ENCODE data around the gene TK2. TPM values are rescaled to one million over a fixed set of nuclear protein-coding genes. Genes with fewer than 3 reads are reported as not detected.
"Not testable (repeated sequence)": the region's sequence is repeated elsewhere in the genome, so short reads cannot be mapped to it uniquely, and the experiment has no call there.

The TK2 gene
- polyA plus RNA-seq, 2 donors = 5.9 to 8.3 TPM

- Histone ChIP-seq H3K36me3 (ENCODE audit: control insufficient read depth in 2 of 2, insufficient read depth in 2 of 2, low read length in 1 of 2) (no peaks in the 10 kb centered on the region), H3K27ac (ENCODE audit: low read depth in 2 of 2, low read length in 1 of 2) (peak overlapping the region; percentile 97 to 99), H3K9me3 (ENCODE audit: control insufficient read depth in 2 of 2, insufficient read depth in 1 of 2, low read depth in 1 of 2, low read length in 1 of 2) (no peaks in the 10 kb centered on the region), H3K27me3 (ENCODE audit: control insufficient read depth in 1 of 2, insufficient read depth in 2 of 2, low read length in 2 of 2) (no peaks in the 10 kb centered on the region), H3K4me1 (ENCODE audit: control insufficient read depth in 2 of 2, insufficient read depth in 2 of 2, low read length in 1 of 2) (peaks cover 8 to 42% of the 10 kb centered on the region in 2 donors), H3K4me3 (ENCODE audit: low read depth in 1 of 2, low read length in 2 of 2) (no peak overlapping the region)
- WGBS, 2 donors = 18 to 22% methylated on average over 8 of the region's 8 CpGs
Observed at GRCh38 chr16:66516509-66516807, 33.5 kb downstream of the TK2 start.

GRCh38 chr16:66515596-66516508, 34.1 kb downstream of the TK2 start:
- WGBS, 2 donors = 62 to 64% methylated on average over 12 of the region's 12 CpGs
- Histone ChIP-seq H3K4me1 (ENCODE audit: control insufficient read depth in 2 of 2, insufficient read depth in 2 of 2, low read length in 1 of 2) (peaks cover 10 to 42% of the 10 kb centered on the region in 2 donors), H3K4me3 (ENCODE audit: low read depth in 1 of 2, low read length in 2 of 2) (no peak overlapping the region), H3K27me3 (ENCODE audit: control insufficient read depth in 1 of 2, insufficient read depth in 2 of 2, low read length in 2 of 2) (no peaks in the 10 kb centered on the region), H3K9me3 (ENCODE audit: control insufficient read depth in 2 of 2, insufficient read depth in 1 of 2, low read depth in 1 of 2, low read length in 1 of 2) (no peaks in the 10 kb centered on the region), H3K36me3 (ENCODE audit: control insufficient read depth in 2 of 2, insufficient read depth in 2 of 2, low read length in 1 of 2) (no peaks in the 10 kb centered on the region), H3K27ac (ENCODE audit: low read depth in 2 of 2, low read length in 1 of 2) (peak overlapping the region; percentile 97 to 99)

- not testable (repeated sequence) for H3K4me3 ChIP-seq (ENCODE audit: low read depth in 1 of 2, low read length in 2 of 2); H3K9me3 ChIP-seq (ENCODE audit: control insufficient read depth in 2 of 2, insufficient read depth in 1 of 2, low read depth in 1 of 2, low read length in 1 of 2); H3K36me3 ChIP-seq (ENCODE audit: control insufficient read depth in 2 of 2, insufficient read depth in 2 of 2, low read length in 1 of 2); H3K27me3 ChIP-seq (ENCODE audit: control insufficient read depth in 1 of 2, insufficient read depth in 2 of 2, low read length in 2 of 2)
- H3K27ac ChIP-seq (ENCODE audit: low read depth in 2 of 2, low read length in 1 of 2) = peak overlapping the region in 1 of 2 donors; percentile 99
- H3K4me1 ChIP-seq (ENCODE audit: control insufficient read depth in 2 of 2, insufficient read depth in 2 of 2, low read length in 1 of 2) = peaks cover 10 to 43% of the 10 kb centered on the region in 2 donors
- 90 to 95% methylated on average over 9 to 10 of the region's 10 CpGs for WGBS, 2 donors
Observed at GRCh38 chr16:66514980-66515595, 34.8 kb downstream of the TK2 start.

- not testable (repeated sequence) for H3K4me3 ChIP-seq (ENCODE audit: low read depth in 1 of 2, low read length in 2 of 2); H3K36me3 ChIP-seq (ENCODE audit: control insufficient read depth in 2 of 2, insufficient read depth in 2 of 2, low read length in 1 of 2); H3K27me3 ChIP-seq (ENCODE audit: control insufficient read depth in 1 of 2, insufficient read depth in 2 of 2, low read length in 2 of 2); H3K9me3 ChIP-seq (ENCODE audit: control insufficient read depth in 2 of 2, insufficient read depth in 1 of 2, low read depth in 1 of 2, low read length in 1 of 2); H3K27ac ChIP-seq (ENCODE audit: low read depth in 2 of 2, low read length in 1 of 2)
- peaks cover 10 to 41% of the 10 kb centered on the region in 2 donors for H3K4me1 ChIP-seq (ENCODE audit: control insufficient read depth in 2 of 2, insufficient read depth in 2 of 2, low read length in 1 of 2)
- 96 to 99% methylated on average over 10 to 12 of the region's 17 CpGs for WGBS, 2 donors
Observed at GRCh38 chr16:66514391-66514790, 35.5 kb downstream of the TK2 start.

- Histone ChIP-seq H3K4me1 (ENCODE audit: control insufficient read depth in 2 of 2, insufficient read depth in 2 of 2, low read length in 1 of 2) (peaks cover 10 to 47% of the 10 kb centered on the region in 2 donors), H3K27ac (ENCODE audit: low read depth in 2 of 2, low read length in 1 of 2) (peak overlapping the region; percentile 79 to 82), H3K36me3 (ENCODE audit: control insufficient read depth in 2 of 2, insufficient read depth in 2 of 2, low read length in 1 of 2) (no peaks in the 10 kb centered on the region), H3K9me3 (ENCODE audit: control insufficient read depth in 2 of 2, insufficient read depth in 1 of 2, low read depth in 1 of 2, low read length in 1 of 2) (no peaks in the 10 kb centered on the region), H3K4me3 (ENCODE audit: low read depth in 1 of 2, low read length in 2 of 2) (no peak overlapping the region), H3K27me3 (ENCODE audit: control insufficient read depth in 1 of 2, insufficient read depth in 2 of 2, low read length in 2 of 2) (no peaks in the 10 kb centered on the region)
- whole genome bisulfite sequencing, 2 donors = 62 to 68% methylated on average over 8 of the region's 8 CpGs
Observed at GRCh38 chr16:66513111-66513723, 36.7 kb downstream of the TK2 start.

- 77 to 82% methylated on average over 15 of the region's 15 CpGs for WGBS, 2 donors
- H3K4me1 ChIP-seq (ENCODE audit: control insufficient read depth in 2 of 2, insufficient read depth in 2 of 2, low read length in 1 of 2) = peaks cover 7 to 42% of the 10 kb centered on the region in 2 donors
- H3K27ac ChIP-seq (ENCODE audit: low read depth in 2 of 2, low read length in 1 of 2) = peak overlapping the region; percentile 79 to 87
Observed at GRCh38 chr16:66512272-66513110, 37.4 kb downstream of the TK2 start.

GRCh38 chr16:66511602-66512271, 38.2 kb downstream of the TK2 start:
- WGBS, 2 donors = 29 to 50% methylated on average over 13 of the region's 13 CpGs
- Histone ChIP-seq H3K27ac (ENCODE audit: low read depth in 2 of 2, low read length in 1 of 2) (peak overlapping the region; percentile 79 to 87), H3K9me3 (ENCODE audit: control insufficient read depth in 2 of 2, insufficient read depth in 1 of 2, low read depth in 1 of 2, low read length in 1 of 2) (no peaks in the 10 kb centered on the region), H3K36me3 (ENCODE audit: control insufficient read depth in 2 of 2, insufficient read depth in 2 of 2, low read length in 1 of 2) (no peaks in the 10 kb centered on the region), H3K4me1 (ENCODE audit: control insufficient read depth in 2 of 2, insufficient read depth in 2 of 2, low read length in 1 of 2) (peaks cover 4 to 37% of the 10 kb centered on the region in 2 donors), H3K27me3 (ENCODE audit: control insufficient read depth in 1 of 2, insufficient read depth in 2 of 2, low read length in 2 of 2) (no peaks in the 10 kb centered on the region), H3K4me3 (ENCODE audit: low read depth in 1 of 2, low read length in 2 of 2) (no peak overlapping the region)

More at GRCh38 chr16:66512272-66513110, 37.4 kb downstream of the TK2 start:
- no peaks in the 10 kb centered on the region for H3K36me3 ChIP-seq (ENCODE audit: control insufficient read depth in 2 of 2, insufficient read depth in 2 of 2, low read length in 1 of 2)
- H3K4me3 ChIP-seq (ENCODE audit: low read depth in 1 of 2, low read length in 2 of 2) = no peak overlapping the region
- no peaks in the 10 kb centered on the region for H3K27me3 ChIP-seq (ENCODE audit: control insufficient read depth in 1 of 2, insufficient read depth in 2 of 2, low read length in 2 of 2)
- no peaks in the 10 kb centered on the region for H3K9me3 ChIP-seq (ENCODE audit: control insufficient read depth in 2 of 2, insufficient read depth in 1 of 2, low read depth in 1 of 2, low read length in 1 of 2)

GRCh38 chr16:66510711-66511601, 39.0 kb downstream of the TK2 start:
- Histone ChIP-seq H3K36me3 (ENCODE audit: control insufficient read depth in 2 of 2, insufficient read depth in 2 of 2, low read length in 1 of 2) (no peaks in the 10 kb centered on the region), H3K9me3 (ENCODE audit: control insufficient read depth in 2 of 2, insufficient read depth in 1 of 2, low read depth in 1 of 2, low read length in 1 of 2) (no peaks in the 10 kb centered on the region), H3K27me3 (ENCODE audit: control insufficient read depth in 1 of 2, insufficient read depth in 2 of 2, low read length in 2 of 2) (no peaks in the 10 kb centered on the region), H3K27ac (ENCODE audit: low read depth in 2 of 2, low read length in 1 of 2) (peak overlapping the region; percentile 79 to 87), H3K4me1 (ENCODE audit: control insufficient read depth in 2 of 2, insufficient read depth in 2 of 2, low read length in 1 of 2) (peaks cover 4 to 31% of the 10 kb centered on the region in 2 donors), H3K4me3 (ENCODE audit: low read depth in 1 of 2, low read length in 2 of 2) (no peak overlapping the region)
- WGBS, 2 donors = 49 to 50% methylated on average over 12 of the region's 12 CpGs

Data from esophagus (tissue), 2 donors.